Activated B cell treated with CpG ODN at 0.5 μM for 24 hours (primary cell): Measurements from ENCODE around the gene C19orf81. TPM values are rescaled to one million over a fixed set of nuclear protein-coding genes. Genes with fewer than 3 reads are reported as not detected.

ENCODE experiments used
- ATAC-seq: fragments of 200-7000 bp; cut with Tn5 transposase; one replicate; pipeline ENCODE4 v1.10.0; 2021; ENCODE audit warnings: low read depth, mild to moderate bottlenecking, moderate library complexity
- CTCF ChIA-PET: fragments of 350-600 bp; sonication (Branson Sonifier 250); formaldehyde crosslinking; loops from one replicate; lab custom pipeline; 2021; ENCODE audit warnings: antibody characterized with exemption; lab: Charles Lee
- POLR2A ChIA-PET: fragments of 350-600 bp; sonication (Branson Sonifier 250); formaldehyde crosslinking; loops from one replicate; lab custom pipeline; 2021; ENCODE audit warnings: antibody characterized with exemption; lab: Charles Lee
- DNase-seq: peaks from one replicate; pipeline ENCODE4 v3.0.0; 2022
- H3K27ac Mint-ChIP-seq: one replicate; pipeline ENCODE4 v1.8.0; 2020; ENCODE audit warnings: mixed read lengths
- H3K27me3 Mint-ChIP-seq: one replicate; pipeline ENCODE4 v1.8.0; 2021; ENCODE audit warnings: mixed read lengths
- H3K36me3 Mint-ChIP-seq: one replicate; pipeline ENCODE4 v1.8.0; 2021; ENCODE audit warnings: low read depth, mixed read lengths
- H3K4me1 Mint-ChIP-seq: one replicate; pipeline ENCODE4 v1.8.0; 2021; ENCODE audit warnings: mixed read lengths
- H3K4me3 Mint-ChIP-seq: one replicate; pipeline ENCODE4 v1.8.0; 2020; ENCODE audit warnings: mild to moderate bottlenecking, mixed read lengths
- H3K9me3 Mint-ChIP-seq: one replicate; pipeline ENCODE4 v1.8.0; 2020; ENCODE audit warnings: mixed read lengths
- CTCF ChIP-seq: fragments of 200-600 bp; IDR thresholded peaks from one replicate; pipeline ENCODE4 v1.8.0; 2022; ENCODE audit warnings: antibody characterized with exemption, mild to moderate bottlenecking
- intact Hi-C: fragments of 100-400 bp; cut with micrococcal nuclease; formaldehyde crosslinking; loops from one replicate; pipeline ENCODE4 v1.15.1; 2024
- total RNA-seq: library from RNA; stranded (reverse); gene quantifications from 2 replicates; pipeline ENCODE4 v1.2.3, GENCODE V29; 2022

The C19orf81 gene
- total RNA-seq, 1 donor from 2014 or later: not detected

- Mint-ChIP-seq H3K27ac (no peak overlapping the region), H3K4me3 (no peak overlapping the region), H3K36me3 (no peaks in the 10 kb centered on the region), H3K4me1 (peaks cover 4% of the 10 kb centered on the region), H3K9me3 (no peaks in the 10 kb centered on the region), H3K27me3 (peaks cover 44% of the 10 kb centered on the region)
- ATAC-seq (peak; percentile 31), DNase-seq (peak; percentile 34)
- CTCF ChIA-PET: interaction anchor here (0.6 to 1.8 kb wide), 5 partner anchors 12 to 270 kb away, joined by 3 to 6 read pairs (median 3); no protein-coding TSS in a partner anchor
- POLR2A ChIA-PET: interaction anchor here (0.7 kb wide), 1 partner anchor 123 kb away, joined by 3 read pairs; no protein-coding TSS in a partner anchor
- peak; percentile 73 for TF ChIP-seq CTCF
- intact Hi-C loops: loop anchor here (1.0 kb wide), 2 partner anchors 114 to 253 kb away; no protein-coding TSS in a partner anchor
Observed at GRCh38 chr19:50669302-50670101, 20.3 kb downstream of the C19orf81 start.

DNA sequence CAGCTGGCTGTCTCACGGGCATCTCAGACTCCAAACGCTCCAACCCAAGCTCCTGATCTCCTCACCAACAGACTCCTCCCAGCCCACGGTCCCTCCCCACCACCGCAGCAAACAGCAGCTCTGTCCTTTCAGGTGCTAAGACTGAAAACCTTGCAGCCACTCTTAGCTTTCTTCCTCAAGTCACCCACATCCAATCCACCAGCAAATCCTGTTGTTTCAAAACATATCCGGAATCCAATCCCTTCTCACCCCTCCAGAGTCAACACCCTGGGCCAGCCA, 20.8 kb downstream of the C19orf81 start:
- Mint-ChIP-seq H3K4me1 (peaks cover 4% of the 10 kb centered on the region), H3K27me3 (peaks cover 40% of the 10 kb centered on the region), H3K4me3 (no peak overlapping the region), H3K9me3 (no peaks in the 10 kb centered on the region), H3K27ac (no peak overlapping the region), H3K36me3 (no peaks in the 10 kb centered on the region)
- intact Hi-C loops: no loop called here
- ChIA-PET CTCF (interaction anchor here (0.6 to 1.8 kb wide), 5 partner anchors 11 to 270 kb away, joined by 3 to 6 read pairs (median 3); no protein-coding TSS in a partner anchor), POLR2A (interaction anchor here (0.7 kb wide), 1 partner anchor 122 kb away, joined by 3 read pairs; no protein-coding TSS in a partner anchor)
- no peak for TF ChIP-seq CTCF
- DNase-seq (no peak), ATAC-seq (no peak)

- intact Hi-C loops: no loop called here
- ChIA-PET POLR2A (no interaction called here), CTCF (no interaction called here)
- TF ChIP-seq CTCF: no peak
- H3K27ac Mint-ChIP-seq: no peak overlapping the region
- peaks cover 5% of the 10 kb centered on the region for H3K4me1 Mint-ChIP-seq
- ATAC-seq (no peak), DNase-seq (no peak)
- no peaks in the 10 kb centered on the region for H3K9me3 Mint-ChIP-seq
- no peaks in the 10 kb centered on the region for H3K36me3 Mint-ChIP-seq
- peaks cover 39% of the 10 kb centered on the region for H3K27me3 Mint-ChIP-seq
- no peak overlapping the region for H3K4me3 Mint-ChIP-seq
Observed at GRCh38 chr19:50673118-50673517, 23.9 kb downstream of the C19orf81 start.

GRCh38 chr19:50676625-50677197, 27.5 kb downstream of the C19orf81 start:
- peaks cover 19% of the 10 kb centered on the region for H3K4me1 Mint-ChIP-seq
- H3K9me3 Mint-ChIP-seq: no peaks in the 10 kb centered on the region
- no peak for TF ChIP-seq CTCF
- ATAC-seq: no peak
- POLR2A ChIA-PET: interaction anchor here (0.8 kb wide), 1 partner anchor 262 kb away, joined by 6 read pairs; no protein-coding TSS in a partner anchor
- no peaks in the 10 kb centered on the region for H3K36me3 Mint-ChIP-seq
- peaks cover 24% of the 10 kb centered on the region for H3K27me3 Mint-ChIP-seq
- intact Hi-C loops: loop anchor here (5.0 kb wide), 1 partner anchor 199 kb away; the partner anchor contains the start of genes EMC10 and GARIN5A
- no peak overlapping the region for H3K4me3 Mint-ChIP-seq
- CTCF ChIA-PET: no interaction called here
- no peak for DNase-seq
- H3K27ac Mint-ChIP-seq: no peak overlapping the region

DNA sequence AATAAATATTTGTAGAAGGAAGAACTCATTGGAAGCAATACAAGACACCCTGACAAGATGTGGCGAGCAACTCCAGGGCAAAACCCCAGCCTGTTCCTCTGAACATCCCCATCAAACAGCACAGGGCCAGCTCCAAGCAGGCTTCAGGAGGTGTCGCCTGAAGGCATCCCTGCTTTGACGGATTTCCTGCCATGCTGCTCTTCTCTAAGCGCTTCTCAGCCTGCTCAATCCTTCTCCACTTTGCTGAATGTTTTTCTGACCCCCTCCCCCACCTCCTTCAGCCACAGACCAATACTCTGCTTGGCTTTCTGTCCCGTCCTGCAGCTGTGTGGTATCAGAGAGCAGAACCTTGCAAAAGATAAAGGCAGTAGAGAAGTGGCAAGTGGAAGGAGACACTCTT, 28.4 kb downstream of the C19orf81 start:
- no peak for DNase-seq
- POLR2A ChIA-PET: no interaction called here
- Mint-ChIP-seq H3K36me3 (no peaks in the 10 kb centered on the region), H3K4me3 (no peak overlapping the region), H3K27me3 (peaks cover 21% of the 10 kb centered on the region), H3K9me3 (no peaks in the 10 kb centered on the region), H3K27ac (peak overlapping the region; percentile 42), H3K4me1 (peaks cover 19% of the 10 kb centered on the region)
- ATAC-seq: no peak
- intact Hi-C loops: loop anchor here (5.0 kb wide), 1 partner anchor 200 kb away; the partner anchor contains the start of genes EMC10 and GARIN5A
- CTCF ChIA-PET: no interaction called here
- no peak for TF ChIP-seq CTCF
